Measurements from ENCODE around the gene TUSC2.

TUSC2 gene

DNA sequence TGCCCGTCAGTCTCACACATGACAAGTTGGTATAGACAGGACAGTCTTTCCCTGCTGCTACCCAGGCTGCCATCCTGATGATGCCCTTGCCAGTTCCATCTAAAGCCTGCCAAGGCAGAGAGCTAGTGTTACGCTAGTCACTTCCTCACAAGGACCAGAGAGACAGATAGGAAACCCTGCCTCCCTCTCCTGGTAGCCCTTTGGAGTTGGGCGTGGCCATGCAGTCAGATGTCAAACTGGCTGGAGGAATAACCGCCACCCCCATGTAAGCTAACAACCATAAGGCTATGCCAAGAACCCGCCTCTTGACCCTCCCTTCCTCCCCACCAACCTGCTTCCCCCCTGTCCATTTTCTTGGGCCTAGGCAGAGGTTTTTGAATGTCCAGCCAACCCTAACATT is 28.5 kb upstream of the TUSC2 start:
- TF ChIP-seq OSR1 (CRISPR knock-in tag; IDR thresholded peaks at IDR 0.05), result no peak
- TF ChIP-seq, protein P1, sequence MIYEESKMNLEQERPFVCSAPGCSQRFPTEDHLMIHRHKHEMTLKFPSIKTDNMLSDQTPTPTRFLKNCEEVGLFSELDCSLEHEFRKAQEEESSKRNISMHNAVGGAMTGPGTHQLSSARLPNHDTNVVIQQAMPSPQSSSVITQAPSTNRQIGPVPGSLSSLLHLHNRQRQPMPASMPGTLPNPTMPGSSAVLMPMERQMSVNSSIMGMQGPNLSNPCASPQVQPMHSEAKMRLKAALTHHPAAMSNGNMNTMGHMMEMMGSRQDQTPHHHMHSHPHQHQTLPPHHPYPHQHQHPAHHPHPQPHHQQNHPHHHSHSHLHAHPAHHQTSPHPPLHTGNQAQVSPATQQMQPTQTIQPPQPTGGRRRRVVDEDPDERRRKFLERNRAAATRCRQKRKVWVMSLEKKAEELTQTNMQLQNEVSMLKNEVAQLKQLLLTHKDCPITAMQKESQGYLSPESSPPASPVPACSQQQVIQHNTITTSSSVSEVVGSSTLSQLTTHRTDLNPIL (CRISPR knock-in tag; IDR thresholded peaks at IDR 0.05; ENCODE audit: low read depth), result no peak
- TF ChIP-seq, protein P2, sequence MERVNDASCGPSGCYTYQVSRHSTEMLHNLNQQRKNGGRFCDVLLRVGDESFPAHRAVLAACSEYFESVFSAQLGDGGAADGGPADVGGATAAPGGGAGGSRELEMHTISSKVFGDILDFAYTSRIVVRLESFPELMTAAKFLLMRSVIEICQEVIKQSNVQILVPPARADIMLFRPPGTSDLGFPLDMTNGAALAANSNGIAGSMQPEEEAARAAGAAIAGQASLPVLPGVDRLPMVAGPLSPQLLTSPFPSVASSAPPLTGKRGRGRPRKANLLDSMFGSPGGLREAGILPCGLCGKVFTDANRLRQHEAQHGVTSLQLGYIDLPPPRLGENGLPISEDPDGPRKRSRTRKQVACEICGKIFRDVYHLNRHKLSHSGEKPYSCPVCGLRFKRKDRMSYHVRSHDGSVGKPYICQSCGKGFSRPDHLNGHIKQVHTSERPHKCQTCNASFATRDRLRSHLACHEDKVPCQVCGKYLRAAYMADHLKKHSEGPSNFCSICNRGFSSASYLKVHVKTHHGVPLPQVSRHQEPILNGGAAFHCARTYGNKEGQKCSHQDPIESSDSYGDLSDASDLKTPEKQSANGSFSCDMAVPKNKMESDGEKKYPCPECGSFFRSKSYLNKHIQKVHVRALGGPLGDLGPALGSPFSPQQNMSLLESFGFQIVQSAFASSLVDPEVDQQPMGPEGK (CRISPR knock-in tag; IDR thresholded peaks at IDR 0.05; ENCODE audit: borderline replicate concordance), result no peak
- ATAC-seq, result no peak

DNA sequence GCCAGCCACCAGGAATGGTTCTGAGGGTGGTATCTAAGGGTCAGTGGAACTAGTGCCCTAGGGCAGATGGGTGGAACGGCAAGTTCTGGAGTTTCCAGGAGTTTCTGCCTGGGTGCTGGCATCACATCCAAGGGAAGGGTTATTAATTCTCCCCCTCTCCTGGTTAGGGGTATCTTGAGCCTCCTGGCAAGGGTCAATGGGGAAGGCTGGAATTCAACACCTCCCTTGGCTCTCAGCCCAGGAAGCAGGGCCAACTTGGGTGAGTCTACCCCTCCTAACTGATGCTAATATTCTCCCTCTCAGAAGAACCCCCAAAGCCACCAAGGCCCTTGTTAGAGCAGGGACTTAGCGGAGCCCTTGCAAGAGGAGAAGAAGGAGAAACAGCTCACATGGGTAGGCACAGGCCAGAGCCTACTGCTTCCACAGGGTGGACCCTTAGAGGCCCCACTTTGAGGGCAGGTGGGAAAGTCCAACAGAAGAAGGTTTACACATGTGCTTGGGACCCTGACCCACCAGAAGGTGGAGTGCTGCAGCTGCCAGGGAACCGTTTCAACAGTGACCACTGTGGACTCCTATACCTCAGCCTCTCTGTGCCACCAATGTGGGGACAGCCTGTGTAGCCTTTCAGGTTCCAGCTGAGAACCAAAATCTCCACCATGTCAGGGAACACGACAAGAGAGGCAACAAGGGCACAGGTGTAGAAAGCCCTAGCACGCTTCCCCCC is 28.0 kb upstream of the TUSC2 start:
- TF ChIP-seq, protein P3, sequence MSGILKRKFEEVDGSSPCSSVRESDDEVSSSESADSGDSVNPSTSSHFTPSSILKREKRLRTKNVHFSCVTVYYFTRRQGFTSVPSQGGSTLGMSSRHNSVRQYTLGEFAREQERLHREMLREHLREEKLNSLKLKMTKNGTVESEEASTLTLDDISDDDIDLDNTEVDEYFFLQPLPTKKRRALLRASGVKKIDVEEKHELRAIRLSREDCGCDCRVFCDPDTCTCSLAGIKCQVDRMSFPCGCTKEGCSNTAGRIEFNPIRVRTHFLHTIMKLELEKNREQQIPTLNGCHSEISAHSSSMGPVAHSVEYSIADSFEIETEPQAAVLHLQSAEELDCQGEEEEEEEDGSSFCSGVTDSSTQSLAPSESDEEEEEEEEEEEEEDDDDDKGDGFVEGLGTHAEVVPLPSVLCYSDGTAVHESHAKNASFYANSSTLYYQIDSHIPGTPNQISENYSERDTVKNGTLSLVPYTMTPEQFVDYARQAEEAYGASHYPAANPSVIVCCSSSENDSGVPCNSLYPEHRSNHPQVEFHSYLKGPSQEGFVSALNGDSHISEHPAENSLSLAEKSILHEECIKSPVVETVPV (CRISPR knock-in tag; IDR thresholded peaks at IDR 0.05), result no peak
- TF ChIP-seq CSDC2 (CRISPR knock-in tag; IDR thresholded peaks at IDR 0.05) (no peak), ZFP30 (CRISPR knock-in tag; IDR thresholded peaks at IDR 0.05) (no peak), ZNF8 (CRISPR knock-in tag; IDR thresholded peaks at IDR 0.05) (no peak), ZC3H10 (CRISPR knock-in tag; IDR thresholded peaks at IDR 0.05) (no peak), OSR1 (CRISPR knock-in tag; IDR thresholded peaks at IDR 0.05) (no peak), ZNF565 (CRISPR knock-in tag; conservative IDR thresholded peaks at IDR 0.05; ENCODE audit: low read depth) (no peak), TCF4 (CRISPR knock-in tag; IDR thresholded peaks at IDR 0.05; ENCODE audit: borderline replicate concordance) (no peak), SNAI2 (CRISPR knock-in tag; IDR thresholded peaks at IDR 0.05) (no peak), ARNTL (CRISPR knock-in tag; IDR thresholded peaks at IDR 0.05; ENCODE audit: borderline replicate concordance, low read depth) (no peak), RARB (CRISPR knock-in tag; IDR thresholded peaks at IDR 0.05) (no peak)
- TF ChIP-seq, protein P2 (CRISPR knock-in tag; IDR thresholded peaks at IDR 0.05; ENCODE audit: borderline replicate concordance), result no peak
- TF ChIP-seq, protein P4, sequence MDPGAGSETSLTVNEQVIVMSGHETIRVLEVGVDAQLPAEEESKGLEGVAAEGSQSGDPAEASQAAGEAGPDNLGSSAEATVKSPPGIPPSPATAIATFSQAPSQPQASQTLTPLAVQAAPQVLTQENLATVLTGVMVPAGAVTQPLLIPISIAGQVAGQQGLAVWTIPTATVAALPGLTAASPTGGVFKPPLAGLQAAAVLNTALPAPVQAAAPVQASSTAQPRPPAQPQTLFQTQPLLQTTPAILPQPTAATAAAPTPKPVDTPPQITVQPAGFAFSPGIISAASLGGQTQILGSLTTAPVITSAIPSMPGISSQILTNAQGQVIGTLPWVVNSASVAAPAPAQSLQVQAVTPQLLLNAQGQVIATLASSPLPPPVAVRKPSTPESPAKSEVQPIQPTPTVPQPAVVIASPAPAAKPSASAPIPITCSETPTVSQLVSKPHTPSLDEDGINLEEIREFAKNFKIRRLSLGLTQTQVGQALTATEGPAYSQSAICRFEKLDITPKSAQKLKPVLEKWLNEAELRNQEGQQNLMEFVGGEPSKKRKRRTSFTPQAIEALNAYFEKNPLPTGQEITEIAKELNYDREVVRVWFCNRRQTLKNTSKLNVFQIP (CRISPR knock-in tag; IDR thresholded peaks at IDR 0.05; ENCODE audit: borderline replicate concordance, low read depth), result no peak
- TF ChIP-seq, protein P5, sequence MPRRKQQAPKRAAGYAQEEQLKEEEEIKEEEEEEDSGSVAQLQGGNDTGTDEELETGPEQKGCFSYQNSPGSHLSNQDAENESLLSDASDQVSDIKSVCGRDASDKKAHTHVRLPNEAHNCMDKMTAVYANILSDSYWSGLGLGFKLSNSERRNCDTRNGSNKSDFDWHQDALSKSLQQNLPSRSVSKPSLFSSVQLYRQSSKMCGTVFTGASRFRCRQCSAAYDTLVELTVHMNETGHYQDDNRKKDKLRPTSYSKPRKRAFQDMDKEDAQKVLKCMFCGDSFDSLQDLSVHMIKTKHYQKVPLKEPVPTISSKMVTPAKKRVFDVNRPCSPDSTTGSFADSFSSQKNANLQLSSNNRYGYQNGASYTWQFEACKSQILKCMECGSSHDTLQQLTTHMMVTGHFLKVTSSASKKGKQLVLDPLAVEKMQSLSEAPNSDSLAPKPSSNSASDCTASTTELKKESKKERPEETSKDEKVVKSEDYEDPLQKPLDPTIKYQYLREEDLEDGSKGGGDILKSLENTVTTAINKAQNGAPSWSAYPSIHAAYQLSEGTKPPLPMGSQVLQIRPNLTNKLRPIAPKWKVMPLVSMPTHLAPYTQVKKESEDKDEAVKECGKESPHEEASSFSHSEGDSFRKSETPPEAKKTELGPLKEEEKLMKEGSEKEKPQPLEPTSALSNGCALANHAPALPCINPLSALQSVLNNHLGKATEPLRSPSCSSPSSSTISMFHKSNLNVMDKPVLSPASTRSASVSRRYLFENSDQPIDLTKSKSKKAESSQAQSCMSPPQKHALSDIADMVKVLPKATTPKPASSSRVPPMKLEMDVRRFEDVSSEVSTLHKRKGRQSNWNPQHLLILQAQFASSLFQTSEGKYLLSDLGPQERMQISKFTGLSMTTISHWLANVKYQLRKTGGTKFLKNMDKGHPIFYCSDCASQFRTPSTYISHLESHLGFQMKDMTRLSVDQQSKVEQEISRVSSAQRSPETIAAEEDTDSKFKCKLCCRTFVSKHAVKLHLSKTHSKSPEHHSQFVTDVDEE (CRISPR knock-in tag; IDR thresholded peaks at IDR 0.05), result no peak
- ATAC-seq, result no peak

DNA sequence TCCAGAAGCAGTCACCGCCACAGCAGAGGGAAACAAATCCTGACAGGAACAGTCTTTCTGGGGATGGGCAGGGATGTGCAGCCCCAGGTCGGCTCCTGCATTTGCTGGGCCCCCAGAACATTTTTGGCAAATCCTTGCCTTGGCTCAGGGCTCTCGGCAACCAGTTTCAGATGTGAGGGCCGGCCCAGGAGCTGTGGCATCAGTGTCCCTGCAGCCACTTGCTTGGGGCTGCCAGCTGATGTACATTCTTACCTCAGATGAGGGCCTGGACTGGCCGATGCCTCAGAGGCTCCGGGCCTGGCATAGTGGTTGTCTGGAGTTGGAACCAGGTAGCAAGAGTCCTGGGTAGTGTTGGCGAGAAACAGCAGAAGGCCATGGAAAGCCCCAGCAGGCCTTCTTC is 26.8 kb upstream of the TUSC2 start:
- ATAC-seq, result no peak
- TF ChIP-seq ZC3H10 (CRISPR knock-in tag; IDR thresholded peaks at IDR 0.05) (no peak), OSR1 (CRISPR knock-in tag; IDR thresholded peaks at IDR 0.05) (no peak), ZNF565 (CRISPR knock-in tag; conservative IDR thresholded peaks at IDR 0.05; ENCODE audit: low read depth) (no peak), BACH2 (CRISPR knock-in tag; IDR thresholded peaks at IDR 0.05; ENCODE audit: borderline replicate concordance) (no peak), ISL1 (CRISPR knock-in tag; IDR thresholded peaks at IDR 0.05) (no peak), SNAI2 (CRISPR knock-in tag; IDR thresholded peaks at IDR 0.05) (no peak), TCF4 (CRISPR knock-in tag; IDR thresholded peaks at IDR 0.05; ENCODE audit: borderline replicate concordance) (no peak), CSDC2 (CRISPR knock-in tag; IDR thresholded peaks at IDR 0.05) (no peak), TOX (CRISPR knock-in tag; IDR thresholded peaks at IDR 0.05; ENCODE audit: borderline replicate concordance) (no peak), PPARA (CRISPR knock-in tag; IDR thresholded peaks at IDR 0.05; ENCODE audit: borderline replicate concordance) (no peak)
- TF ChIP-seq, protein P2 (CRISPR knock-in tag; IDR thresholded peaks at IDR 0.05; ENCODE audit: borderline replicate concordance), result no peak
- TF ChIP-seq, protein P4 (CRISPR knock-in tag; IDR thresholded peaks at IDR 0.05; ENCODE audit: borderline replicate concordance, low read depth), result no peak
- TF ChIP-seq, protein P1 (CRISPR knock-in tag; IDR thresholded peaks at IDR 0.05; ENCODE audit: low read depth), result no peak

Data from SK-N-SH treated with all-trans-retinoic acid at 6 μM for 48 hours (cell line).